IPS-NIHi7 (cell line): Measurements from ENCODE around the gene MCEMP1.

ENCODE experiments used
- DNase-seq: peaks from one replicate; pipeline ENCODE4 v3.0.0; 2012; ENCODE audit warnings: mixed read lengths; ENCODE audit errors: extremely low spot score

The MCEMP1 gene, protein sequence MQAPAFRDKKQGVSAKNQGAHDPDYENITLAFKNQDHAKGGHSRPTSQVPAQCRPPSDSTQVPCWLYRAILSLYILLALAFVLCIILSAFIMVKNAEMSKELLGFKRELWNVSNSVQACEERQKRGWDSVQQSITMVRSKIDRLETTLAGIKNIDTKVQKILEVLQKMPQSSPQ

DNA sequence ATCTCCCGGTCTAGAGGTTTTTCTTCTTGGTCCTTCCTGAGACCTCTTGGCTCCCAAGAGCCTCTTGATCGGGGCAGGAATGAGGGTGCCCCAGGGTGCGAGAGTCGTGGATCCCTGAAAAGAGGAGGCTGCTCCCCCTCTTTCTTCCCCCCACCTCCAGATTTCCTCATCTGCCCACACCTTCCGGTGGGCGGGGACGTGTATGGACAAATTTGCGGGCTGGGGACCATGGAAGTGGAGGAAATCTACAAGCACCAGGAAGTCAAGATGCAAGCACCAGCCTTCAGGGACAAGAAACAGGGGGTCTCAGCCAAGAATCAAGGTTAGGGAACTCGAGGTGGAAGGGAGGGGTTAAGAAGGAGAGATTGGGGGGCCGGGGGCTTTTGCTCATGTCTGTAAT lies at the start of gene MCEMP1:
MCEMP1 (plus strand) TSS at position 237 of the 400 bp plus-strand sequence; CDS start at position 268, 31 bp downstream.
- no peak for DNase-seq

DNA sequence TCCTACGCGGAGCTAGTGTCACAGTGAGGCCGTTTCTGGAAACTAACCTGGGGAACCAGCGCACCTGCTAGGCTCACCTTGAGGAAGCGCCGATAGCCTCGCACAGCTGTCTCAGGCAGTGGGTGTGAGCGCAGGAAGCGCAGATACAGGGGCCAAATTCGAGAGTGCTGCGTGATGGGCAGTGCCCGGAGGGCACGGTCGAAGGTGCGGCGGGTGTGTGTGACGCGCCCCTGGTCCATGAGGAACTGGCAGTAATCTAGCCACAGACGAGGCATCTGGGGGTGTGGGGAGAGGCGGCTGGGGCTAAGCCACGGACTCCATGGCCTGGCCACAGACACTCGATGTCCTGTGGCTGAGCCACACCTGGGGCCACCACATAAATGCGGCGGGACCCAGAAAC lies 49.7 kb upstream of the MCEMP1 start:
- no peak for DNase-seq

DNA sequence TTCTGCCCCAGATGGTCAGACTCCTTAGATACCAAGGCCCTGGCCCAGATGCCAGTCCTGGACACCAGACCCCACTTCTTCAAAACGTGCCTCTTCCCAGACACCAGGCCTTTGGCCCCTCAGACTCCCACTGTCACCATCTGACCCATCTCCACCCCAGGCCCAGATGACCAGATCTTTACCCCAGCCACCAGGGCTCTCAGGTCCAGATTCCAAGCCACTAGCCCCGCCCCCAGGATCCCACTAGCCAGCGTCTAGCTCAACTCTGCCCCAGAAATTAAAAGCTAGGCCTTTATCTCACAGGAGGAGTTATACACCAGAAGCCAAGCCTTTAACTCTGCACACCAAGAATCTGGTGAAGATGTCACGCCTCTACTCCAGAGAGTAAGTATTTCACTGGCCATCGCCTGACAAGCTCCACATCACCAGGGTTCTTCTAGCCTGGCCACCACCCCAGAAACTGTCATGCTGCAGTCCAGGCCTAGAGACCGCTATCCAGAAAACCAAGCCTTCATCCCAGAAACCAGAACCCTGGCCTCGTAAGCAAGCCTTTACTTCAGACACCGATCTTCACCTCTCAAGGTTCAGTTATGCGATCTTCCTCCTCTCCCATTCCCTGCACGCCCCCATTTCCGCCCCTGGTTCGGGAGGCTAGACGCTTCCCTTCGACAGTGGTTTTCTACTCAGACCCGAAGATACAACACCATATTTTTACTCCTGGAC lies 48.1 kb upstream of the MCEMP1 start:
- DNase-seq = no peak

DNA sequence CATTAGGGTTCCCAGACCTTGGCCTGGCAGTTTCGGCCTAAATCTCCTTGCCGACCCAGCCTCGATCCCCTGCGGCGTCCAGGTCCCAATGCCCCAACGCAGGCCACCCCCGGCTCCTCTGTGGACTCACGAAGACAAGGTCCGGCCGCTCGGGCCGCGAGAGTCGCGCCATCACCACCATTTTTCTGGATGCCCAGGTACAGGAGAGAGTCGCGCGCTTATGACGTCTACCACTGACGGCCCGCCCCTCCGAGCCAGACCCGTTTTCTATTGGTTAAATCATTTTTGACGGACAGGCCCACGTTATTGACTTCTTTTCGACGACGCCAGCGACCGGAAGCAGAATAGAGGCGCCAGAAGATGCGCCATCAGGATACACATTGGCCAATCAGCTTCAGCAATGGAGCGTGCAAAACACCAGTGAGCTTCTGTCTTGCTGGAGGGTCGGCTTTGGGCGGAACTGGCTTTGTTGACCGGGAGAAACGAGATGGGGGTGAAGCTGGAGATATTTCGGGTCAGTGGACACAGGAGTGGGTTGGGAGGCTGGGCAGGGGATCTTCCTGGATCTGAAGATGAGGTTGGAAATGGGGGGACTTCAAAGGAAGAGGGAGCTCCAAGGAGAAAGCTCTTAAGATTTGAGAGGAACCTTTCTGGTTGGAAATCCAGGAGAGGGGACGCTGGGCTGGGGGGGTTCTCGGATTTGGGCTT lies 47.4 kb upstream of the MCEMP1 start, which contains the start of the genes PET100 and XAB2:
PET100 (plus strand) TSS at position 447 of the 708 bp plus-strand sequence; CDS start at position 488, 41 bp downstream.
XAB2 (minus strand) TSS at position 199 of the 708 bp plus-strand sequence; CDS start at position 181, 18 bp downstream.
- peak; percentile 99 for DNase-seq

DNA sequence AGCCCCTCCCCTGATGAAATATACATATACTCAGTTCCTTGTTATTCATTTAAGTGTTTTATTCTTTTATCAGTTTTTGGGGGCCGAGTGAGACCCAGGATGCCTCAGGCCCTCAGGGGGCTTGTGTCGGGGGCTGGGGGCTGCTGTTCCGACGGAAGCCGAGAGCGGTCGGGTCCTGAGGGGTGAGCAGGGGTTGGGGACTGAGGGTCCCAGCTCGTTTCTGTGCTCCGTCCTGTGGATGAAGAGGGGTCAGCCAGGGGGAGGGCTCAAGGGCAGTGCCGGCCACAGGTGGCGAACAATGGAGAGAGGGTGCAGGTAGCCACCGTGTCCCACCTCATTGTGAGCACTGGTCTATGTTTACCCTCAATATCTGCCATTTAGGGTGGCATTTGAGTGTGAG lies 45.3 kb upstream of the MCEMP1 start:
- no peak for DNase-seq

DNA sequence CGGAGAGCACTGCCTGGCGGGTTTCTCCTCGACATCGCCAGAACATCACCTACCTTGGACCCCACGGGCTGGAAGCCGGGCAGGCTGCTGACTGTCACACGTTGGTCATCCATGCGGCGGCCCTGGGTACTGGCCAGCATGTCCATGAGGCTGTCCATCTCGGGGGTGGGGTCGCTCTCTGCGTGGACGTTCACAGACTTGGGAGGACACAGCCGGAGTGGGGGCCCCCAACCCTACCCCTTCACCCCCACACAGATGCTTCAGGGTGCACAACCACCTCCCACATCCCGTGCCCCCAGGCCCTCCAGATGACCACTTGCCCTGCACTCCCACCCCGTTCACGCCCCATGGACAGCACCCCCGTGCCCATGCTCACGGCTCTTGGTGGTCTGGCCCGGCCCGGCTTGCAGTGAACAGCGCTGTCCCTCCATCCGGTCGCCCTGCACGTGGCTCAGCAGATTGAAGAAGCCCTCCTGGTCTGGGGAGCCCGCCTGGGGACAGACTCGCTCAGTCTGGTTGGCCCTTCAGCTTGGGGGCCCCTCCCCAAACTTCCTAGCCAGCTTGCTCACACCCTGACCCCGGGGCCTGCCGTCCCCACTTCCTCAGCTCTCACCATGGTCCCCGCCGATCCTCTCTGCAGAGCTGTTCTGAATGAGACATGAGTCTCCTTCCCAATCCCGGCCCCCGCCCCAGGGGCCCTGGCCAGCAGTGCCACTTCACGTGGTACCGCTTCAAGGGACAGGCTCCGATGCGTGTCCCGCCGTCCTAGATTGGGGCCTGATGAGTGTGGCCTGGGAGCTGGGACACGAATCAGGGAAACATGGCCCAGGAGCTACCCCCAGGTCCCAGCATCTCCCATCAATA lies 44.3 kb upstream of the MCEMP1 start:
- DNase-seq = no peak

DNA sequence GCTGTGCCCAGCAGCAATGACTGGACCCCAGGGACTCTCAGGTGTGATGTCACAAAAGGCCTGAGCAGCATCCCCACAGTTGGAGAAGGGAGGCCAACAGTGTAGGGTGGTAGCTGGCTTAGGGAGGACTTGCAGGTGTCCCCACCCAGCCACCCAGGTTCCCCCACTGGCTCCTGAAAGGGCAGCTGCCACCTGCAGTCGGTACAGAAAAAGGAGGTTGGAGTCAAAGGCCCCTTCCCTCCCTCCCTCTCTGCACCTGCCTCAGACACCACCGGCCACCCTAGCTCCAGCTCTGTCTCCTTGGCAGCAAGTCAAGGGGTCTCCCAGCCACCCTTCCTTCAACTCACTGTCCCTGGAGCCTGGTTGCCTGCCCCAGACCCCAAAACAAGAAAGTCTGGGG lies 43.2 kb upstream of the MCEMP1 start, which contains the start of gene PCP2:
PCP2 (minus strand) TSS at position 22 of the 400 bp plus-strand sequence. CDS start 262 bp downstream, outside the sequence.
- DNase-seq = no peak

DNA sequence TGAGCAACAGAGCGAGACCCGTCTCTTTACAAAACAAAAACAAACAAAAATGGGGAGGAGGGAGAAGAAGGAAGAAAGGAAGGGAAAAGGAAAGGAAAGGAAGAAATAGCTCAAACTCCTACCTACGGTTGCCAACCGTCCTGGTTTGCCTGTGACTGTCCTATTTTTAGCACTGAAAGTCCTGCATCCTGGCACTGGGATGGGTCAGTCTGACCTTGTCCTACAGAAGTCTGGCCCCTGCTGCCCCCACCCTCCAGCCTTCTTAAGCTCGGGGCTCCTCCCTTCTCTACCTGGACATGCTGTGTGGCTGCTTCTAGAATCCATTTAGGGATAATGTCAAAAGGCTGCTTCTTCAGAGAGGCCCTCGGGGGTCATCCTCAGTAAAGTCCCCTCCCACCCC lies 41.2 kb upstream of the MCEMP1 start:
- DNase-seq = no peak

DNA sequence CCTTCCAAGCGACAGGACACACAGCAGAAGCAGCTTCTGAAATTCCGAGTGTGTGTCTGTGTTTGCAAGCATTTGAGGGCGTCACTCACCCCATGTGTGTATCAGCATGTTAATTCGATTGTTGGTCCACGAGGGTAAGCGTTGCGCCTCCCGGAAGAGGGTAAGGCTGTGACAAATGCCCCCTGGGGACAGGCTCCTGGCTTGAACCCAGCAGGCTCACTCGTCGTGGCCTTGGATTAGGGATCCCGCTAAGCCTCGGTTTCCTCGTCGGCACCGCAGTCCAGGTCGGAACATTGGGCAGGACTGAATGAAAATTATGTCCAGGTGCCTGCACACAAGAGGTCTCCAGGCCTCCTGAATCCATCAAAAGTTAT lies 40.6 kb upstream of the MCEMP1 start:
- DNase-seq = no peak

DNA sequence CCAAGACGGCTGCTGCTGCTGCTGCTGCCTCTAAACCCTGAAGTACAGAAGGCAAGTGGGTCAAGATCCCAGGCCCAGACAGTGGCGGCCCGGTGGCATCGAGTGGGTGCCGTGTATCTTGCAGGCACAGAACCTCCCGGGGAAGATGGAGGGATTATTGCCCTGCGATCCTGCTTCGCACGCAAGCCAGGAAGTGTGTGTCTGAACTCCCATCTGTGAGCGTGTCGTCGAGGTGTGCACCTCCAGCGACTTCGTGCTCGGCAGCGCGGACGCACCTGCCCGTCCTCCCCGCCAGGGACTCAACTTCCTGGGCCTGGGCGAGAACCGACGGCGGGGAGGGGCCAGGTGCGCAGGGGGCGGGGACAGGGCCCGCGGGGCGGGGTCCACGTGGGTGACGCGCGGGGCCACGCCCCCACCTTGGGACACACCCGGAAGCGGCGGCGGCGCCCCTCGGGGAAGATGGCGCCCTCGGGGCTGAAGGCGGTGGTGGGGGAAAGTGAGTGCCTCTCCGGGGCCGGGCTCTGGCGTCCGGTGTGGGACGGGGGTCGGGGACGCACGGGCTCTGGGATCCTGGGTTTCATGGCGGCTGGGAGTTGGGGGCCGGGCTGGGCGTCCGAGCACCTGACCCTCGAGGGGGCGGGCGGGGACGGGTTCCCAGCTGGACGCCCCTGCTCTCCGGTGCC lies 40.1 kb upstream of the MCEMP1 start, which contains the start of gene STXBP2:
STXBP2 (plus strand) TSS at position 420 of the 683 bp plus-strand sequence; CDS start at position 460, 40 bp downstream.
- peak; percentile 97 for DNase-seq

DNA sequence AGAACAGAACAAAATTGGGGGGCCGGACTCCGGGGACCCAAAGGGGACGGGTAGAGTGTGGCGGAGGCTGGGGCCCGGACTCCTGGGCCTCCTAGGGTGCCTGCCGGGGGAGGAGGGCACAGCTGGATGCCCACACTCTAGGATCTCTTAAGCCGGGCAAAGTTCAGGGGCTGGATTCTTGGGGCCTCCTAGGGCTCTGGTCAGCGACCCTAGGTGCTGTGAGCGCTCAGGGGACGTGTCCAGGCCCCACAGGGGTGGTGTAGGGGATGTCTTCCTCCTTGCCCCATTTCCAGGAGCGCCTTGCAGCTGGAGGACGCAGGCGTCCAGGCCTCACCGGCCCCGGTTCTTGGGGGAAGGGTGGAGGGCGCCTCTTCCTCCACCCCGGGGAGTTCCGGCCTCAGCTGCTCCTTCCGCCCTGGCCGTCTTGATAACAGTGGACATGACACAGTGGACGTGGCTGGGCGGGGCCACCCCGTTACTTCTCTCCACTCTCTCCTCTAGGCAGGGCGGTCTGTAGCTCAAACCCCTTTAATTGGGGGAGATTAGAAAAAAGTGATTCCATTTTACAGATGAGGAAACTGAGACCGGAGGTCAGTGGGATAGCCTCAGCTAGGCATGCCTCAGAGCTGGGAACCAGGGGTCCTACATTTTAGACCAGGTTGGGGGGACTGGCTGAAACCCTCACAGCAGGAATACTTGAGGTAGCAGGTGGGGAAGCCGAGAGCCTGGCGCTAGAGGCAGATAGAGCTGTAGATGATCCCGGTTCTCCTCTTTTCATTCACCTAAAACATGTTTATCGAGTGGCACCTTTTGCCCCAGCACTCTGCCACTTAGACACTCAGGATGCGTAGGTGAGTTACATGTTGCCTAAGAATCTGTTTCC lies 39.3 kb upstream of the MCEMP1 start:
- no peak for DNase-seq

DNA sequence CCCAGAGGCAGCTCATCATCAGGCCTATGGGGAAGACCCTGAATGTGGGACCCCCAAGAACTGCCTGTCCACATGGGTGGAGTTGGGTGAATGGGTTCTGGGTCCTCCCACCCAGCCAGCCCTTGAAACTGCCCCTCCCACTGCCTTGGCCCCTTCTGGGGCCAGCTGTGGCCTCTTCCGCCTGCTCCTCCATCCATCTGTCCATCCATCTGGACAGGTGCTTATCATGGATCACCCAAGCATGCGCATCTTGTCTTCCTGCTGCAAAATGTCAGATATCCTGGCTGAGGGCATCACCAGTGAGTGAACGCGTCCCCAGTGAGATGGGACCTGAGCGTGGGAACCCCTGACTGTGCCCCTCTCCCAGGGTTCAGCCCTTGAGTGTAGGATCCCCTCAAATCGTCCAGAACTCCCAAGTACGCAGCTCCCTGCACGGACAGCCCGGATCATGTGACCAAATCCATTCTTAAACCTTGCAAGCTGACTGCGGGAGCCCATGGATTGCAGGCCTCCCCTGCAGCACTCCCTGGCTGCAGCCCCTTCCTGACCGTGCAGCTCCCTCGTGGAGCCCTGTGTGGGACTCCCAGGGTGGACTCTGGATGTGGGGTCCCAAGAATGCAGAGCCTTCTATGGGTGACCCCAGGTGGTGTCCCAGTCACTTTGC lies 38.0 kb upstream of the MCEMP1 start:
- no peak for DNase-seq

DNA sequence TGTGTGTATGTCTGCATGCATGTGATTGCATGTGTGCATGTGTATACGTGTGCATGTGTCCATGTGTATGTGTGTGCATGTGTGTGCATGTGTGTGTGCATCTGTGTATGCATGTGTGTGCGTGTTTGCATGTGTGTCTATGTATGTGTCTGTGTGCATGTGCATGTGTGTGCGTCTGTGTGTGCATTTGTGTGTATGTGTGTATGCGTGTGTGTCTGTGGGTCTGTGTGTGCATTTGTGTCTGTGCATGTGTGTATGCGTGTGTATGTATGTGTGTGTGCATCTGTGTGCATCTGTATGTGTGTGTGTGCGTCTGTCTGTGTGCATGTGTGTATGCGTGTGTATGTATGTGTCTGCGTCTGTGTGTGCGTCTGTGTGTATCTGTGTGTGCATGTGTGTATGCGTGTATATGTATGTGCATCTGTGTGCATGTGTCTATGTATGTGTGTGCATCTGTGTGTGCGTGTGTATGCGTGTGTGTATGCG lies 37.0 kb upstream of the MCEMP1 start:
- no peak for DNase-seq

DNA sequence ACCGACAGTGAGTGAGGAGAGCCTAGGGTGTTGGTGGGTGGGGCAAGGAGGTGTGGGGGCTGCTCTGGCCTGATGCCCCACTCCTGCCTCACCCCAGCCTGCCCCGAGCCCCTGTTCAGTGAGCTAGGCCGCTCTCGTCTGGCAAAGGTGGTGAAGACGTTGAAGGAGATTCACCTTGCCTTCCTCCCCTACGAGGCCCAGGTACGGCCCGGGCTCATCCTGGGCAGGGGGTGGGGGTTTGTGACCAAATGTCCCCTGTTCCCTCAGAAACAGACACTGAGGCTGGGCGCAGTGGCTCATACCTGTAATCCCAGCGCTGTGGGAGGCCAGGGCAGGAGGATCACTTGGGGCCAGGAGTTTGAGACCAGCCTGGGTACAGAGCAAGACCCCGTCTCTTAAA lies 36.1 kb upstream of the MCEMP1 start:
- DNase-seq = no peak

DNA sequence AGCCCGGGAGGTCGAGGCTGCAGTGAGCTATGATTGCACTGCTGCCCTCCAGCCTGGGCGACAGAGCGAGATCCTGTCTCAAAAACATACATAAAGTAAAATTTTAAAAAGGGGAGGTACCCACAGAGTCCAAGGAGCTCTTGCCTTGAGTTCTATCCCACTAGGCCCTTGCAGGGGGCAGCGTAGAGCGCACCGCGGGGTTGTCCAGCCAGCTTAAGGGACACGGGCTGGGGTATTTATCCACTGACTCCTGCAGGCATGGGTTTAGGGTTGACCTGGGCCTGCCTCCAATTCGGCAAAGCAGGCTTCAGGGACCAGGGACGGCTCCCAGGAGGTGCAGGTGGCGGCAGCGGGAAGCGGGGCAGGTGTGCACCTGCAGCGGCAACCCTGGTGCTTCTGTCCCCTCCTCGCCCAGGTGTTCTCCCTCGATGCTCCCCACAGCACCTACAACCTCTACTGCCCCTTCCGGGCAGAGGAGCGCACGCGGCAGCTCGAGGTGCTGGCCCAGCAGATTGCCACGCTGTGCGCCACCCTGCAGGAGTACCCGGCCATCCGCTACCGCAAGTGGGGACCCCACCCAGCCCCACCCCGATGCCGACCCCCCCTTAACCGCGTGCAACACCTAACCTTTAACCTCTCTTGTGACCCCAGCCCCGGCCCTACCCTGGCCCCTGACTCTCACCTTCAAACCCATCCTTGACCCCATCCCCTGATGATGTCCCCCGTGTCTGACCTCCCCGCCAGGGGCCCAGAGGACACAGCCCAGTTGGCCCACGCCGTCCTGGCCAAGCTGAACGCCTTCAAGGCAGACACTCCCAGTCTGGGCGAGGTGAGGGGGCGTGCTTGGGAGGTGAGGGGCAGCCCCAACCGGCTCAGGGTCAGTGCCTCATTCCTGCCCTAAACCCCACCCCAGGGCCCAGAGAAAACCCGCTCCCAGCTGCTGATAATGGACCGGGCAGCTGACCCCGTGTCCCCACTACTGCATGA lies 35.3 kb upstream of the MCEMP1 start:
- DNase-seq = no peak

DNA sequence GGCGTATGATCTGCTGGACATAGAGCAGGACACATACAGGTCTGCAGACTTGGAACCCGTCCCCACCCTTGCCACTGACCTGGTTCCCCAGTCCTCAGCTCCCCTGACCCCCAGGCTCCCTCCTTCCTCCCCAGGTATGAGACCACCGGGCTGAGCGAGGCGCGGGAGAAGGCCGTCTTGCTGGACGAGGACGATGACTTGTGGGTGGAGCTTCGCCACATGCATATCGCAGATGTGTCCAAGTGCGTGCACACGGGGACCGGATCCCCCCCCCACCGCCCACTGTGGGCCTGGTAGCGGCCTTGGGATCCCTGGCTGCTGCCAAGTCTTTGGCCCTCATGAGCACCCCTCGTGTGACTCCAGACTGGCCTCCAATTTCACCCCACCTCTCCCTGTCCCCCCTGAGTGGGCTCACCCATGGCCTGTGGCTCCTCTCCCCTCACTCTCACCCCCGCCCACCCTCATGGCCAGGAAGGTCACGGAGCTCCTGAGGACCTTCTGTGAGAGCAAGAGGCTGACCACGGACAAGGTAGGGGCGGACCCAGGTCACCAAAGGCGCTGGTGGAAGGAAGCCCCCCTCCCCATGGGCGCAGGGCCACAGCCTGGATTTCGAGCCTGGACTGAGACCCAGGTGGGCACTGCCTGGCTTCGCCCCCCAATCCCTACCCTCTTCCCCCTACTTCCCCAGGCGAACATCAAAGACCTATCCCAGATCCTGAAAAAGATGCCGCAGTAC lies 34.4 kb upstream of the MCEMP1 start:
- no peak for DNase-seq

DNA sequence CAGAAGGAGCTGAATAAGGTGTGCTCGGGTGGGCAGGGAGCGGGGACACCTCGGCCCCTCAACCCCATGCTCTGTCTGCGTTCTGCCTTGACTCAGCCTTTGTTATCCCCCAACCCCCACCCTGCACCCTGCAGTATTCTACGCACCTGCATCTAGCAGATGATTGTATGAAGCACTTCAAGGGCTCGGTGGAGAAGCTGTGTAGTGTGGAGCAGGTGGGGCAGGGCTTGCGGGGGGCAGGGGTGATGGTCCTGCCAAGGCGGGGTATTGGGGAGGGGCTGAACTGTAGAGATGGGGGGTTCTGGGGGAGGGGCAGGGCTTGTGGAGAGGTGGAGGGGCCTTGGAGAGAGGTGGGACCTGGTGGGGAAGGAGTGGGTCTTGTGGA lies 33.9 kb upstream of the MCEMP1 start:
- no peak for DNase-seq
